ENCODE results near the gene XKR8. TPM values are rescaled to one million over a fixed set of nuclear protein-coding genes. Genes with fewer than 3 reads are reported as not detected.
A peak's percentile ranks its signal among the peaks of the same experiment; 100 is the strongest.

XKR8 gene, protein sequence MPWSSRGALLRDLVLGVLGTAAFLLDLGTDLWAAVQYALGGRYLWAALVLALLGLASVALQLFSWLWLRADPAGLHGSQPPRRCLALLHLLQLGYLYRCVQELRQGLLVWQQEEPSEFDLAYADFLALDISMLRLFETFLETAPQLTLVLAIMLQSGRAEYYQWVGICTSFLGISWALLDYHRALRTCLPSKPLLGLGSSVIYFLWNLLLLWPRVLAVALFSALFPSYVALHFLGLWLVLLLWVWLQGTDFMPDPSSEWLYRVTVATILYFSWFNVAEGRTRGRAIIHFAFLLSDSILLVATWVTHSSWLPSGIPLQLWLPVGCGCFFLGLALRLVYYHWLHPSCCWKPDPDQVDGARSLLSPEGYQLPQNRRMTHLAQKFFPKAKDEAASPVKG
- 1 to 10 TPM; 4.3 to 8.2 TPM for total RNA-seq
- long read RNA-seq, donor 1, partial matches to known transcripts = 0 of 4 reads
- long read RNA-seq, donor 1, other reads (novel, unspliced or antisense) = 1 of 4 reads
- long read RNA-seq, donor 2, transcript XKR8-201 (3 exons, 2,692 nt) = major isoform, 40 of 49 reads
- long read RNA-seq, donor 2, partial matches to known transcripts = 6 of 49 reads
- long read RNA-seq, donor 2, other reads (novel, unspliced or antisense) = 3 of 49 reads

DNA sequence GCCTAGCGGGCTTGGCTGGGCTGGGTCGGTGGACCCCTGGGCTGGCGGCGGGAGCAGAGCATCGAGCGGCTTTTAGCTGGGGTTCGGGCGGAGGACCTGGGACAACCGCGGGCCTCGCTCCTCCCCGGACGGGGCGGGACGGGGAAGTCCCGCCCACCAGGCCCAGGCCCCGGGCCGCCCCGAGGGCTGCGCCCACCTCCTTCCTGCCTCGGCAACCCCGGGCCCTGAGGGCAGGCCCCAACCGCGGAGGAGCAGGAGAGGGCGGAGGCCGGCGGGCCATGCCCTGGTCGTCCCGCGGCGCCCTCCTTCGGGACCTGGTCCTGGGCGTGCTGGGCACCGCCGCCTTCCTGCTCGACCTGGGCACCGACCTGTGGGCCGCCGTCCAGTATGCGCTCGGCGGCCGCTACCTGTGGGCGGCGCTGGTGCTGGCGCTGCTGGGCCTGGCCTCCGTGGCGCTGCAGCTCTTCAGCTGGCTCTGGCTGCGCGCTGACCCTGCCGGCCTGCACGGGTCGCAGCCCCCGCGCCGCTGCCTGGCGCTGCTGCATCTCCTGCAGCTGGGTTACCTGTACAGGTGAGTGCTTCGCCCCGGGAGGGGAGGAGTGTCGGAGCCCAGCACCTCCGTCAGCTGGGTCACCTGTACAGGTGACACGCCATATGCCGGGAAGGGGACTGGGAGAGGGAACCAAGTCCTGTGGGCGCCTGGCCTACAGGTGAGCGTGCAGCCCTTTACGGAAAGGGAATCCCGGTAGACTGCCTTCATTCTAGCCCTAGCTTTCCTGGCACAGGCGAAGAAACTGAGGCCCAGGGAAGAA is at the start of gene XKR8:
Gene XKR8, plus strand, starts transcription at position 182 of the 812 bp plus-strand sequence. Its CDS starts 97 bp downstream, at position 279.
- DNase-seq (ENCODE audit: low spot score) = peak; percentile 93
- intact Hi-C loops (cut with DNase I) = no loop called here

DNA sequence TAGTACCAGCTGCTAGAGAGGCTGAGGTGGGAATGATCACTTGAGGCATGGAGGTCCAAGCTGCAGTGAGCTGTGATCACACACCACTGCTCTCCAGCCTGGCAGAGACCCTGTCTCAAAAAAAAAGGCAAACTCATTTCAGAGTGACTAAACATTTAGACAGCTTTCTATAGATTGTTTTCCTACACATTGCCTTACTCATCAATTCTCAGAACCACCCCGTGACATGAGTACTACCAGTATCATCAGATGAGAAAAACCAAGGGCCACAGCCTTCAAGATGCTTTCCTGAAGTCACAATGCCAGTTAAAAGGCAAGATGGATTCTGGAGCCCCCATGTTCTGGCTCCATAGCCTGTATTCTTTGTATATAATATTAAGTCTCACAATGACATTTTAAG is 47.3 kb upstream of the XKR8 start:
- intact Hi-C loops (cut with DNase I) = no loop called here
- no peak for DNase-seq (ENCODE audit: low spot score)

DNA sequence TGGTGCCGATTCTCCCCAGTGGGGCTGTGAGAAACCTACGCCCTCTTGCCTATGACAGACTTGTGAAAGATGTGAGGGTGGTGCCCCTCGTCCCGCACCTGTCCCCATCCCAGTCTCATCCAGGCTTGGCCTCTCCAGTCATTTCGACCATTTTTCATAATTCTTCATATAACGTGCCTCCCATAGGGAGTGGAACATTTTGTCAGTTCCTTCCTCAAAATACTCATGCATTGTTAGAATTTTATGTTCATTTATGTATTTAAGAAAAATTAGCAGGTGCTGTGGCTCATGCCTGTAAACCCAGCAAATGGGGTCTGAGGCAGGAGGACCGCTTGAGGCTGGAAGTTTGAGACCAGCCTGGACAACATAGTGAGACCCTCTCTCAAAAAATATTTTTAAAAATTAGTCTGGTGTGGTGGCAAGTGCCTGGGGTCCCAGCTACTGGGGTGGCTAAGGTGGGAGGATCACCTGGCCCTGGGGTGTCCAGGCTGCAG is 44.6 kb upstream of the XKR8 start:
- DNase-seq (ENCODE audit: low spot score) = no peak
- intact Hi-C loops (cut with DNase I) = no loop called here

DNA sequence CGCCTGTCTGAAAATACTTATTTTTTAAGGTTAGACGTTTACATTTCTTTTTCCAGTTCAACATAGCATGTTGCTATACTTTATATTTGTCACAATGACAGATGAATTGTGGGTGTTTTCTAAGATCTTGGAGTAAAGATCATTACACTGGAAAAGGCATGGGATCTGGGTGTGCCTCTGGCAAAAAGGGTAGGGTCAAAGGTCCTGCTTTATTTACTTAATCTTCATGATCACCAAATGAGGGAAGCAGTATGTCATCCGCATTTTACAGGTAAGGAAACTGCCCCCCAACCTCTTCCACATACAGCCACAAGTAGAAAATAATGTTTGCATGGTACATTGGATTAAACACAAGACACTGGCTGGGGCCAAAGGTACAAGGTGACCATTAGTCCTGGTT is 37.5 kb upstream of the XKR8 start:
- intact Hi-C loops (cut with DNase I) = loop anchor here in 1 of 2 donors (5.0 kb wide), 1 partner anchor 280 kb away; no protein-coding TSS in a partner anchor
- no peak for DNase-seq (ENCODE audit: low spot score)

DNA sequence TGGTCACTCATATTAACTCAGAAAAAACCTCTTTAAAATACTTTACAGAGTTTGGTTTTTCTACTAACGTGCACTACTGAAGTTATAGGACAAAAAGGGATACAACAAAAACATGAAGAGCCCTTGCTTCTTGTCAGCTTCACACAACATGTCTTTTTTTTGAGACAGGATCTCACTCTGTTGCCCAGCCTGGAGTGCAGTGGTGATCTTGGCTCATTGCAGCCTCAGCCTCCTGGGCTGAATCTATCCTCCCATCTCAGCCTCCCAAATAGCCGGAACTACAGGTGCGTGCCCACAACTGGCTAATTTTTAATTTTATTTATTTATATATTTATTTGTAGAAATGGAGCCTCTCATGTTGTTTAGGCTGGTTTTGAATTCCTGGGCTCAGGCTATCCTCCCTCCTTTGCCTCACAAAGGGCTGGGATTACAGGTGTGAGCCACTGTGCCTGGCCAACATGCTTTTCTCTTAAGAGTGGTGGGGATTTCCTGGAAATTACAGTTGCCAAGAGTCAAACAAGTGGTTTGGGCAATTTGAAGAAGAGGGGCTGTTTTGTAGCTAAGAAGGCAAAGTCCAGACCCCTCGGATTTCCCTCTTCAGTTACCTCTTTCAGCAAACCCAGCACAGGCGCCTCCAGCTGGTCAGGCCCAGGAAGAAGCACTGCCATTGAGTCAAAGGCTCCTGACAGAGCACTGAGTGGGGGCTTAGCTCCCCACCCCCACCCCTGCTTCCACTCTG is 31.4 kb upstream of the XKR8 start:
- intact Hi-C loops (cut with DNase I) = no loop called here
- DNase-seq (ENCODE audit: low spot score) = no peak

DNA sequence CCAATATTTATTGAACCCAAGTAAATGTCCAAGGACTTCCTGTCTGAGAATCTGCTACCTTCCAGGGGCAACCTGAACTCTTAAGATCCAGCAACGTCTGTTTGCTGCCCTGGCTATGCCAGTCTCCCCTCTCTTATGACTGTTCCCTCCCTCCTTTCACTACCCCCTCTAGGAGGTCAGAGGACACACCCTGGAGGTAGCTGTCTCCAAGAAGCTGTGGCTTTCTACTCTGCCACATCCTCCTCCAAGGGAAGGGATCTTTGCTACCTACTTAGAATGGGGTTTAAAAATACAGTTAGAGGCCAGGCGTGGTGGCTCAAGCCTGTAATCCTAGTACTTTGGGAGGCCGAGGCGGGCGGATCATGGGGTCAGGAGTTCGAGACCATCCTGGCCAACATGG is 28.6 kb upstream of the XKR8 start:
- intact Hi-C loops (cut with DNase I) = no loop called here
- no peak for DNase-seq (ENCODE audit: low spot score)

DNA sequence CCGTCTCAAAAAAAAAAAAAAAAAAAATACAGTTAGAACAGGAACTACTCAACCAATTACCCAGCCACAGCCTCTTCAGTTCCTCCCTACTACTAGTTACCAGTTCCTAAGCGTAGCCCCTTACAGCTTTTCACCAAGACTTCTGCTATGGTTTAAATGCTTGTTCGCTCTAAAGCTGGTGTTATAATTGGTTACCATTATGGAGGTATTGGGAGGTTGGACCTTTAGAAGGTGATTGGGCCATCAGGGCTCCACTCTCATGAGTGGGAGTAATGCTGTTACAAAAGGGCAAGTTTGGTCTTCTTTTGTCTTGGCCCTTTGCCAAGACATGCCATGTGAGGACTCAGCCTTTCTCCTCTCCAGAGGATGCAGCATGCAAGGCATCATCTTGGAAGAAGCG is 28.0 kb upstream of the XKR8 start:
- intact Hi-C loops (cut with DNase I) = no loop called here
- DNase-seq (ENCODE audit: low spot score) = no peak

DNA sequence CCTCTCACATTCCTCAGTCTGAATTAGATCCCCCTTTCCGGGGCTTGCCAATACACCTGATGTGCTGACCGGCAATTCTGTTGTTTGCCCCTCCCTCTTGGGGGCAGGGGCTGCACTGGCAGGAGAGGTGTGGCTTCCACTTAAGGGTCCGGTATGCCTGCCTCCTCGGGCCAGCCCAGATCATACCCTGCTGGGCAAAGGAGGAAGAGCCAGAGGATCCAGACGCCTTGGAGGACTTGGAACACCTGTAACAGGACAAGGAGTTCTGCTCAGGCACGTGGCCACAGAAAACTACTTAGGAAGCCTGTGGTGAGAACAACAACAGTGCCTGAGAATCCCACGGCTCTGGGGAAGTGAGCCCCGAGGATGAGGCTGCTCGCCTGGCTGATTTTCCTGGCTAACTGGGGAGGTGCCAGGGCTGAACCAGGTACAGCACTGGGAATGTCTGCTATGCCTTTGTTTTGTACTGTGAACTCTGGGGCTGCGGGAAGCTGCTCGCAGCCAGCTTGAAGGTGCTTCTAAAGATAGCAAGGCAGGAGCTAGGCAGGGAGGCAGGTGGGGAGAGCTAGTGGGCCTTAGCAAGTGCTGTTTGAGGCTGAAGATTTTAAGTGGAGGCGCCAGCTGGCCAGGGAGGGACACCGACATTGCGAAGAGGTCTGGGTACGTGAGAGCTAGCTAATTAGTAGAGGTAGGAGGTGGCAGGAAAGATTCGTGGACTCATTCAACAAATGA is 24.8 kb upstream of the XKR8 start, which contains the start of gene SMPDL3B:
Gene SMPDL3B, plus strand, starts transcription at position 183 of the 732 bp plus-strand sequence. Its CDS starts 184 bp downstream, at position 367.
- intact Hi-C loops (cut with DNase I) = no loop called here
- no peak for DNase-seq (ENCODE audit: low spot score)

DNA sequence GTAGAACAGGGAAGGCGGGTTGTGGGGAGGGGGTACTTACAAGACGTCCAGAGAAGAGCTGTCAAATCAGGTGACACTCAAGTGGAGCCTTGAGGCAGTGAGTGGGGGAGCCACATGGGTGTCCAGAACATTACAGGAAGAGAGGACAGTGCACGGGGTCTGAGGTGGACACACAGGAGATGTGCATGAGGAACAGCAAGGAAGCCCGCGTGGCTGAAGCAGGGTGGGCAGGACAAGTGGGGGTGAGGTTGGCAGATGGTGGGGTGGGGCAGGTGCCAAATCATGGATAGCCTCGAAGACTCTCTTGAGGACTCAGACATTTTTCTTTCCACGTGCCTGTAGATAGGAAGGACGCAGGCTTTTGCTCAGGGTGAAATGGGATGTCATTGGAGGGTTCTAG is 24.1 kb upstream of the XKR8 start:
- DNase-seq (ENCODE audit: low spot score) = no peak
- intact Hi-C loops (cut with DNase I) = no loop called here

DNA sequence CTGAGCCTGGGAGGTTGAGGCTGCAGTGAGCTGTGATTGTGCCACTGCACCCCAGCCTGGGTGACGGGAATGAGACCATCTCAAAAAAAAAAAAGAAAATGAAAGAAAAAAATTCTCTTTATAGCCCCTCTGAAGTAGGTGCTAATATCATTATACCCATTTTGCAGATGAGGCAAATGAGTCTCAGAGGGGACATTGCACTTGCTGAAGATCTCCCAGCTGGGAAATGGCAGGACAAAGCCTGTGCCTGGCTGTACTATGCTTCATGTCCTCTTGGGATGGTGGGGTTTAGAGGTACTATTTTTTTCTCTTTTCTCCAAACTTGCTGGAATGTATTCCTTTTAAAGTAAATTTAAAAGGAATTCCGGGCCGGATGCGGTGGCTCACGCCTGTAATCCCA is 23.4 kb upstream of the XKR8 start:
- intact Hi-C loops (cut with DNase I) = no loop called here
- DNase-seq (ENCODE audit: low spot score) = no peak

DNA sequence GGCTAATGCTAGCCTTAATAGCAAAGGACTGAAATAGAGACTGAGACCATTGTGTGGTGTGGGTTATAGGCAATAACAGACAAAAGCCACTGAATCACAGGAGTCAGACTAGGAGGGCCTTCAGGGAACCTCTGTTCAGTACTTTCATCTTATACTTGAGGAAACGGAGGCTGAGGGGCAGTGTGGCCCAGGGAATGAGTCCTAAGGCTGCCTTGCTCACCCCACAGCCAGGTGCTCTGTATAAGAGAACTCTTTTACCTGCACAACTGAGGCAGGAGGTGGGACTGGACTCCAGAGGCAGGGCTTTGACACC is 22.3 kb upstream of the XKR8 start:
- DNase-seq (ENCODE audit: low spot score) = no peak
- intact Hi-C loops (cut with DNase I) = no loop called here

DNA sequence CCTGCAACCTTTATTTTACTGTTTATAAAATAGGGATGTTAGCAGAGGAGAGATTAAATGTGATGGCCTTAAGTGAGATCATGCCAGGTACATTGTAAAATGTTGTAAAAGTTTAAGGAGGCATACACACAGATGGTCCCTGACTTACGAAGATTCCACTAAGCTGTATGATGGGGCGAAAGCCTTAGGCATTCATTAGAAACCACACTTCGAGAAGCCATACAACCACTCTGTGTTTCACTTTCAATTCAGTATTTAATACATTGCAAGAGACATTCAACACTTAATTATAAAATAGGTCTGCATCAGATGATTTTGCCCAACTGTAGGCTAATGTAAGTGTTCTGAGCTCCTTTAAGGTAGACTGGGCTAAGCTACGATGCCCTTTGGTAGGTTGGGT is 21.3 kb upstream of the XKR8 start:
- intact Hi-C loops (cut with DNase I) = no loop called here
- DNase-seq (ENCODE audit: low spot score) = no peak

DNA sequence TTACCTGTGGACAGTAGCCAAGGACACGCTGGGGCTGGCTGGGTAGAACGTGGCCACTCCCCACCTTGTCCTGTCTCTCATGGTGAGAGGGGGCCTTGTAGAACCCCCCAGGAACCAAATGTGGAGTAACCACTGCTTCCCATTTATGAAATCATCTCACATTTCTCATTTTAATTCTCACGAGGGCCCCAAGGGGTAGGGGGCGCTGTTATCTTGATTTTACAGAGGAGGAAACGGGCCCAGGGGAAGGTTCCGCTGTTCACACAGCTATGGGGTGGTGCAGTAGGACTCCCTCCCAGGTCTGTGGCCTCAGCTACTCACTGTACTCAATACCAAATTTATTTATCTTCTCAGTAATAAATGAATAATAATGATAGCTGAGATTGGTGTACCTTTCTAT is 19.5 kb upstream of the XKR8 start:
- DNase-seq (ENCODE audit: low spot score) = peak; percentile 83
- intact Hi-C loops (cut with DNase I) = no loop called here

DNA sequence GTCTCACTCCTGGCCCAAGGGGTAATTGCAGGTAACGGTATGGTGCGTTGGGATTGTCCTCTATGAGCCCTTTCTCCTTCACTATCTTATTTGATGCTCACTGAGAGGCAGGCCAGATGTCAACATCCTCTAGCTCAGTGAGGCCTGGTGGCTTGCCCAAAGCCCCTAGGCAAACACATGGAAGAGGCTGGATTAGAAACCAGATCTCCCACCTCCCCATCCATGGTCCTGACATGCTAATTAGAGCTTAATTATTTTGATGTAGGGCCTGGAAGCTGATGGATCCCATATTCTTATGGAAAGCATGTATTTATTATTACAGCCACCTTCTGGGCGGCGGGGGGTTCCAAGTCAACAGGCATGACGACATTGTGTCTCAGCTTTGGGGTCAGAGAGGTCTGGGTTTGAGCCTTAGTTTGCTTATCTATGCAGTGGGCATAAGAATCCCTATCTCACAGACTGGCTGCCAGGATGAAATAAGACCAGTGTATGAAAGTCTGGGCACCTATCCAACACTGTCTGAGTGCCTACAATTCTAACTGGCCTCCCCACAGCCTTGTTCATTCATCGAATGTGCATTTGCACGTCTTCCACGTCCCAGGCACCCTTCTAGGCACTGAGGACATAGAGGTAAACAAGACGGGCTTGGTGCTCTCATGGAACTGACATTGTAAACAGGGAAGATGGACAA is 18.8 kb upstream of the XKR8 start:
- peak; percentile 17 for DNase-seq (ENCODE audit: low spot score)
- intact Hi-C loops (cut with DNase I) = no loop called here

DNA sequence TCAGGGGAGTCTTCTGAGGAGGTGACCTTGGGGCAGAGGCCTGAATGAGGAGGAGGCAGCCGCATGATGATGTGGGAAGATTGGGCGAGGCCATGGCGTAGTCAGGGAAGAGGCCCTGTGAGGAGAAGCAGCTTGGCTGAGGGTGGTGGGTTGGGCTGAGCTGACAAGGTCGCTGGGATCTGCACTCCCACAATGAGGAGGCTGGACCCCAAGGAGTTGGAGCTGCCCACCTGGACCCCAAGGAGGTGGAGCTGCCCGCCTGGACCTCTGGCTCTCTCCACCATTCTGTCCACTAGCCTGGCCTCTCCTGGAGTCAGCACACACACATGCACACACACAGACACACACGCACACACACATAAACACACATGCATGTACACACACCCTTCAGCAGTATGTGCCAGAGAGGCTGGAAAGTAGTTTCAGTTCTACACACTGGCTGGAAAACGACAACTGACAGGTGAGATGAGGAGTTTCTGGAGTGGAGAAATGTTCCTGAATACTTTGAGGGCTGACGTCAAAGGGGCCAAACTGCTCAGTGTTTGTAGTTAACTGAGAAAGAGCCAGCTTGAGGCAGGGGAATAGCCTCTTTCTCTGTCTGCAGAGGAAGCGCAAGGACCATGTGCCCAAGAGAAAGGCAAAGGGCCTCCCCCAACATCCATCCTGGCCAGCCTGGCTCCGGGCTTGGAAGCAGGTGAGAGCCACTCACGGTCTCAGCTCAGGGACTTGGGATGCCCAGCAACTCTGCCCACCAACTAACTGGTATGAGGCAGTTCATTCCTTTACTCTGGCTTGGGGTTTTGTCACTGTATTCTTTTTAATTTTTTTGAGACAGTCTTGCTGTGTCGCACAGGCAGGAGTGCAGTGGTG is 17.9 kb upstream of the XKR8 start:
- intact Hi-C loops (cut with DNase I) = no loop called here
- peak; percentile 50 for DNase-seq (ENCODE audit: low spot score)

DNA sequence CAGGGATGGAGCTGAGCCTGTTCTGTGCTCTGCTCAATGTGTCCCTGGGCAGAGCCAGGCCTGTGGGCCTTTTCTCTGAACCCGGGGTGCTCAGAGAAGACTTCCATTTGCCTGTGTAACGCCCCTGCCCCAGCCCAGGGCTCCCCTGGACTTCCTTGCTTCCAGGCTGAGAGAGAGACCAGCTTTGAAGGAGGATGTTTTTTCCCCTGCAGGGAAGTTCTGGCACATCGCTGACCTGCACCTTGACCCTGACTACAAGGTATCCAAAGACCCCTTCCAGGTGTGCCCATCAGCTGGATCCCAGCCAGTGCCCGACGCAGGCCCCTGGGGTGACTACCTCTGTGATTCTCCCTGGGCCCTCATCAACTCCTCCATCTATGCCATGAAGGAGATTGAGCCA is 14.8 kb upstream of the XKR8 start:
- peak; percentile 50 for DNase-seq (ENCODE audit: low spot score)
- intact Hi-C loops (cut with DNase I) = no loop called here

DNA sequence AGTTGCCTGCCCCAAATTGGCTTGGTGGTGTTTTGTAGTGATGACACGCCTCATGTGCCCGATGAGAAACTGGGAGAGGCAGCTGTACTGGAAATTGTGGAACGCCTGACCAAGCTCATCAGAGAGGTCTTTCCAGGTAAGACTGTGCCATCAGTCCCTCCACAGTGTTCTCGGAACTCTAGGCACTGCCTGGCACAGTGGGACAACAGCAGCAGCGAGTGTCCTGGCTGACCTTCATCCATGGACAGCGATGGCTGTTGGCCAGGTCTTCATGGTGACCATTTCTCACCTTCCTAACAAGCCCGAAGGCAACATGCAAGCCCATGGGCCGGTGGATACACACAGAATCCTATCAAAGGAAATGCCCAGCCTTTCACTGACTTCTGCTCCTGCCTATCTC is 10.7 kb upstream of the XKR8 start:
- intact Hi-C loops (cut with DNase I) = no loop called here
- peak; percentile 44 for DNase-seq (ENCODE audit: low spot score)

All from posterior vena cava (tissue), 2 donors.